ENCODE measurements around the gene C7orf57. TPM values are rescaled to one million over a fixed set of nuclear protein-coding genes. Genes with fewer than 3 reads are reported as not detected.

Gene C7orf57
- polyA plus RNA-seq, 1 of the 3 experiments (the other 2 are of a cell fraction): 0.41 TPM

GRCh38 chr7:48108959-48109847 is 73.9 kb downstream of the C7orf57 start:
- 88% methylated on average over 5 of the region's 5 CpGs for WGBS (ENCODE audit: low lambda C conversion rate)
- TF ChIP-seq RXRA (IDR thresholded peaks at IDR 0.05; ENCODE audit: borderline replicate concordance, low read depth): no peak
- no peak for DNase-seq
- Histone ChIP-seq H3K4me2 (no peak overlapping the region), H3K9me2 (no peaks in the 10 kb centered on the region), H3F3A (replicated peaks; ENCODE audit: insufficient read depth) (no peaks in the 10 kb centered on the region), H3K27me3 (ENCODE audit: insufficient read depth) (no peaks in the 10 kb centered on the region), H3K9me3 (no peaks in the 10 kb centered on the region), H3K36me3 (replicated peaks in 1 of 2; ENCODE audit: control insufficient read depth in 1 of 2, insufficient read depth in 2 of 2, low read length in 1 of 2) (peaks cover 23 to 41% of the 10 kb centered on the region in 2 experiments), H3K79me2 (ENCODE audit: insufficient read depth) (no peaks in the 10 kb centered on the region), H2AFZ (ENCODE audit: low read depth) (no peak overlapping the region), H3K27ac (ENCODE audit: low read depth in 2 of 2, low read length in 1 of 2) (no peak overlapping the region), H3K4me3 (ENCODE audit: low read depth in 2 of 2, low read length in 1 of 2) (no peak overlapping the region), H3K9ac (no peak overlapping the region), H4K20me1 (ENCODE audit: insufficient read depth) (no peaks in the 10 kb centered on the region), H3K4me1 (ENCODE audit: control insufficient read depth in 1 of 2, insufficient read depth in 2 of 2, low read depth in 1 of 2, low read length in 1 of 2) (peaks cover 0 to 4% of the 10 kb centered on the region in 2 experiments; a peak in 1 of 4 replicates)
- ChIA-PET CTCF (interaction anchor here (0.5 to 12.8 kb wide), 52 partner anchors 8 to 855 kb away, joined by 3 to 185 read pairs (median 6); partner anchors contain the start of genes C7orf57, PKD1L1, SUN3 and UPP1), POLR2A (interaction anchor here (0.9 kb wide), 1 partner anchor 68 kb away, joined by 3 read pairs; no protein-coding TSS in a partner anchor)

GRCh38 chr7:48109848-48110663 is 74.7 kb downstream of the C7orf57 start:
- Histone ChIP-seq H3K27ac (ENCODE audit: low read depth in 2 of 2, low read length in 1 of 2) (no peak overlapping the region), H4K20me1 (ENCODE audit: insufficient read depth) (no peaks in the 10 kb centered on the region), H3K4me1 (ENCODE audit: control insufficient read depth in 1 of 2, insufficient read depth in 2 of 2, low read depth in 1 of 2, low read length in 1 of 2) (peaks cover 0 to 4% of the 10 kb centered on the region in 2 experiments; a peak in 1 of 4 replicates), H3K79me2 (ENCODE audit: insufficient read depth) (no peaks in the 10 kb centered on the region), H3K27me3 (ENCODE audit: insufficient read depth) (no peaks in the 10 kb centered on the region), H3K36me3 (replicated peaks in 1 of 2; ENCODE audit: control insufficient read depth in 1 of 2, insufficient read depth in 2 of 2, low read length in 1 of 2) (peaks cover 14 to 32% of the 10 kb centered on the region in 2 experiments), H2AFZ (ENCODE audit: low read depth) (no peak overlapping the region), H3K9ac (no peak overlapping the region), H3K9me3 (no peaks in the 10 kb centered on the region), H3F3A (replicated peaks; ENCODE audit: insufficient read depth) (no peaks in the 10 kb centered on the region), H3K4me2 (no peak overlapping the region), H3K9me2 (no peaks in the 10 kb centered on the region), H3K4me3 (ENCODE audit: low read depth in 2 of 2, low read length in 1 of 2) (no peak overlapping the region; a peak in 1 of 4 replicates)
- CTCF ChIA-PET: interaction anchor here (0.5 to 12.8 kb wide), 80 partner anchors 9 to 1605 kb away, joined by 3 to 185 read pairs (median 4); partner anchors contain the start of genes C7orf57, PKD1L1, SUN3 and UPP1
- peak; percentile 85 for DNase-seq
- POLR2A ChIA-PET: no interaction called here
- WGBS (ENCODE audit: low lambda C conversion rate): 19% methylated on average over 9 of the region's 9 CpGs
- no peak for TF ChIP-seq EP300 (IDR thresholded peaks at IDR 0.05; ENCODE audit: borderline replicate concordance in 1 of 2, low read depth in 1 of 2, low read length in 1 of 2)
- no peak for TF ChIP-seq MXI1 (IDR thresholded peaks at IDR 0.05; ENCODE audit: low read depth, low read length)
- TF ChIP-seq RAD21 (IDR thresholded peaks at IDR 0.05; ENCODE audit: low read length): peak; percentile 95
- no peak for TF ChIP-seq CHD2 (IDR thresholded peaks at IDR 0.05; ENCODE audit: low read length, partially characterized antibody)
- TF ChIP-seq ELF1 (IDR thresholded peaks at IDR 0.05): no peak
- peak; percentile 97 for TF ChIP-seq SMC3 (IDR thresholded peaks at IDR 0.05; ENCODE audit: low read depth, low read length)
- TF ChIP-seq PBX3 (IDR thresholded peaks at IDR 0.05): 0 out of 2 replicates have a peak, but pooled peaks have one; percentile 9
- TF ChIP-seq USF1 (IDR thresholded peaks at IDR 0.05; ENCODE audit: borderline replicate concordance, low read depth): no peak
- TF ChIP-seq MEF2A (IDR thresholded peaks at IDR 0.05; ENCODE audit: borderline replicate concordance, low read depth): no peak
- TF ChIP-seq RFX5 (IDR thresholded peaks at IDR 0.05; ENCODE audit: low read length): no peak
- no peak for TF ChIP-seq JUND (IDR thresholded peaks at IDR 0.05)
- TF ChIP-seq MAX (IDR thresholded peaks at IDR 0.05; ENCODE audit: low read depth): no peak
- no peak for TF ChIP-seq ZBTB33 (IDR thresholded peaks at IDR 0.05; ENCODE audit: borderline replicate concordance, low read depth)
- no peak for TF ChIP-seq NFIC (IDR thresholded peaks at IDR 0.05; ENCODE audit: borderline replicate concordance)
- 0 out of 2 replicates have a peak, but pooled peaks have one; percentile 15 for TF ChIP-seq RCOR1 (IDR thresholded peaks at IDR 0.05; ENCODE audit: low read length)
- no peak for TF ChIP-seq EZH2phosphoT487 (IDR thresholded peaks at IDR 0.05; ENCODE audit: borderline replicate concordance, low read depth)
- no peak for TF ChIP-seq TCF12 (IDR thresholded peaks at IDR 0.05)
- peak; percentile 100 for TF ChIP-seq CTCF (IDR thresholded peaks at IDR 0.05)
